Activated T-cell treated with anti-CD3 and anti-CD28 coated beads, Interleukin-2, amount 50 U/mL, for 48 hours (primary cell): ENCODE results near the gene PPP1R17.

ENCODE experiments used
- DNase-seq, 2 experiments: peaks; one replicate each; pipeline ENCODE4 v3.0.0-alpha.2; 2020

PPP1R17 gene

GRCh38 chr7:31702354-31702753 is 15.3 kb downstream of the PPP1R17 start:
- no peak for DNase-seq

- DNase-seq: no peak
Observed at GRCh38 chr7:31705377-31705776, 18.4 kb downstream of the PPP1R17 start.

- no peak for DNase-seq
Observed at GRCh38 chr7:31707089-31707488, 20.1 kb downstream of the PPP1R17 start.

- DNase-seq: no peak
Observed at GRCh38 chr7:31710171-31710570, 23.2 kb downstream of the PPP1R17 start.

- no peak for DNase-seq
Observed at GRCh38 chr7:31716355-31716754, 29.3 kb downstream of the PPP1R17 start.

GRCh38 chr7:31720366-31720765 is 33.4 kb downstream of the PPP1R17 start:
- no peak for DNase-seq

- DNase-seq: no peak
Observed at GRCh38 chr7:31724696-31725095, 37.7 kb downstream of the PPP1R17 start.

GRCh38 chr7:31729195-31729804 is 42.3 kb downstream of the PPP1R17 start:
- no peak for DNase-seq

GRCh38 chr7:31734456-31734855 is 47.4 kb downstream of the PPP1R17 start:
- no peak for DNase-seq

GRCh38 chr7:31735991-31736982 is 49.3 kb downstream of the PPP1R17 start:
- DNase-seq: peak; percentile 29 to 31

- DNase-seq: no peak
Observed at GRCh38 chr7:31741852-31742251, 54.8 kb downstream of the PPP1R17 start.

- peak; percentile 55 to 59 for DNase-seq
Observed at GRCh38 chr7:31744294-31744874, 57.4 kb downstream of the PPP1R17 start.

GRCh38 chr7:31747553-31747952 is 60.5 kb downstream of the PPP1R17 start:
- DNase-seq: no peak

- no peak for DNase-seq
Observed at GRCh38 chr7:31748084-31748483, 61.1 kb downstream of the PPP1R17 start.

- no peak for DNase-seq
Observed at GRCh38 chr7:31751726-31752125, 64.7 kb downstream of the PPP1R17 start.
